Stomach (tissue), 4 donors: Measurements from ENCODE around the gene STXBP5.

Source experiments
- EP300 ChIP-seq: sonication (generic); formaldehyde crosslinking; IDR thresholded peaks from one replicate; pipeline ENCODE4 v1.6.1; 2017; ENCODE audit warnings: antibody characterized with exemption
- POLR2AphosphoS5 ChIP-seq, 3 donors: sonication (generic); formaldehyde crosslinking; IDR thresholded peaks; one replicate each; pipeline ENCODE4 v1.6.1; 2016; ENCODE audit warnings: antibody characterized with exemption in 3 of 3

- TF ChIP-seq EP300 (no peak), POLR2AphosphoS5 (IDR thresholded peaks at IDR 0.05) (no peak)
Measured at GRCh38 chr6:147166360-147166944, 37.8 kb upstream of the STXBP5 start.
